Measurements from ENCODE around the gene TTYH3.
"Not testable (repeated sequence)": the region's sequence is repeated elsewhere in the genome, so short reads cannot be mapped to it uniquely, and the experiment has no call there.

TTYH3 gene

DNA sequence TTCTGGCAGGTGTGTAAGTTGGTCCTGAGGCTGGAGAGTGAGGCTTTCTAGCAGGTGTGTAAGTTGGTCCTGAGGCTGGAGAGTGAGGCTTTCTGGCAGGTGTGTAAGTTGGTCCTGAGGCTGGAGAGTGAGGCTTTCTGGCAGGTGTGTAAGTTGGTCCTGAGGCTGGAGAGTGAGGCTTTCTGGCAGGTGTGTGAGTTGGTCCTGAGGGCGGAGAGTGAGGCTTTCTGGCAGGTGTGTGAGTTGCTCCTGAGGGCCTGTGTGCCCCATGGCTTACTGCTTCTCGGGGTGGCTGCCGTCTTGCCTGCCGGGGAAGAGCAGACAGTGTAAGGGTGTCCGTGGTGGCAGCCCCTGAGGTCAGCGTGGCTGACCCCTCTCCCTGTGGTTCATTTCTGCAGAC, 22.1 kb upstream of the TTYH3 start:
- H3K4me3 ChIP-seq (ENCODE audit: low read length in 2 of 2); H2BK12ac ChIP-seq (ENCODE audit: low read length); H2BK5ac ChIP-seq (ENCODE audit: low read length); H2AFZ ChIP-seq (ENCODE audit: low read length); H3K79me1 ChIP-seq (ENCODE audit: low read depth, low read length); H3K9ac ChIP-seq (ENCODE audit: low read depth, low read length, poor library complexity); H3K4ac ChIP-seq (ENCODE audit: low read length); H3K27ac ChIP-seq (replicated peaks; ENCODE audit: low read length); H3K23ac ChIP-seq (ENCODE audit: low read depth, low read length, poor library complexity); H3K9me3 ChIP-seq (replicated peaks in 1 of 2; ENCODE audit: control insufficient read depth in 2 of 2, insufficient read depth in 1 of 2, low read depth in 1 of 2, low read length in 2 of 2); H2AK5ac ChIP-seq (ENCODE audit: low read depth, low read length); H2BK120ac ChIP-seq (ENCODE audit: low read depth, low read length); H3K14ac ChIP-seq (ENCODE audit: low read length); H3K18ac ChIP-seq (ENCODE audit: low read length); H4K8ac ChIP-seq (ENCODE audit: low read depth, low read length); H4K91ac ChIP-seq (ENCODE audit: low read depth, low read length, poor library complexity); H3K27me3 ChIP-seq (ENCODE audit: control insufficient read depth in 3 of 3, insufficient read depth in 3 of 3, low read depth in 1 of 3, low read length in 3 of 3); DNase-seq (ENCODE audit: low spot score); H2BK15ac ChIP-seq (ENCODE audit: low read length); H3K4me2 ChIP-seq (ENCODE audit: insufficient read depth, low read length, poor library complexity, severe bottlenecking); H3K36me3 ChIP-seq (replicated peaks in 1 of 2; ENCODE audit: control insufficient read depth in 2 of 2, insufficient read depth in 2 of 2, low read length in 2 of 2): not testable (repeated sequence)
- no CpG with 5 or more reads among the region's 6 CpGs for WGBS, 2 donors (ENCODE audit: extremely low coverage in 2 of 2, insufficient read length in 2 of 2, insufficient replicate concordance in 1 of 2)
- H3K4me1 ChIP-seq (ENCODE audit: control insufficient read depth in 2 of 2, insufficient read depth in 1 of 2, low read depth in 1 of 2, low read length in 2 of 2), result peaks cover 16 to 23% of the 10 kb centered on the region in 2 donors

DNA sequence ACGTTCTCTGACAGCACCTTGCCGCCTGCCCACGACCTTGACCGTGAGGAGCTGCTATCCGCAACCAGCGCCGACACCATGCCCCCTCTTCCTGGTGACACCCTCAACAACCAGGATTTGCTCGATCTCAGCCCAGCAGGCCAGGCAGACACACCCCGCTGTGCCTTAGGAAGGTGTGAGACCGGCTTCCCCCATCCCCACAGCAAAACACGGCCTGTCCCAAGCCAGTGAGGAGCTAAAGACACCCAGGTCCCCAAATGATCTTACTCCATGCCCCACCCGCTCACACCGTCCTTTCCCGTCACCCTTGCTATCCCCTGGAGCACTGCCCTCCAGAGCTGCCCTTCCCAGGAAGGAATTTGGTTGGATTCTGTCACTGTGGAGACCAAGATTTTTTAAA, 21.3 kb upstream of the TTYH3 start:
- Histone ChIP-seq H4K91ac (ENCODE audit: low read depth, low read length, poor library complexity) (no peak overlapping the region), H2BK12ac (ENCODE audit: low read length) (no peak overlapping the region), H4K8ac (ENCODE audit: low read depth, low read length) (no peak overlapping the region), H3K4me2 (ENCODE audit: insufficient read depth, low read length, poor library complexity, severe bottlenecking) (no peak overlapping the region), H2BK120ac (ENCODE audit: low read depth, low read length) (peak overlapping the region; percentile 88), H3K36me3 (replicated peaks in 1 of 2; ENCODE audit: control insufficient read depth in 2 of 2, insufficient read depth in 2 of 2, low read length in 2 of 2) (no peaks in the 10 kb centered on the region), H3K14ac (ENCODE audit: low read length) (no peak overlapping the region), H3K4me1 (ENCODE audit: control insufficient read depth in 2 of 2, insufficient read depth in 1 of 2, low read depth in 1 of 2, low read length in 2 of 2) (peaks cover 16 to 23% of the 10 kb centered on the region in 2 donors), H2BK15ac (ENCODE audit: low read length) (peak overlapping the region; percentile 78), H3K18ac (ENCODE audit: low read length) (peak overlapping the region; percentile 86), H3K9me3 (replicated peaks in 1 of 2; ENCODE audit: control insufficient read depth in 2 of 2, insufficient read depth in 1 of 2, low read depth in 1 of 2, low read length in 2 of 2) (no peaks in the 10 kb centered on the region), H2BK5ac (ENCODE audit: low read length) (peak overlapping the region; percentile 58), H3K9ac (ENCODE audit: low read depth, low read length, poor library complexity) (no peak overlapping the region), H3K27ac (replicated peaks; ENCODE audit: low read length) (no peak overlapping the region), H2AK5ac (ENCODE audit: low read depth, low read length) (peak overlapping the region; percentile 79), H3K23ac (ENCODE audit: low read depth, low read length, poor library complexity) (no peak overlapping the region), H3K79me1 (ENCODE audit: low read depth, low read length) (no peaks in the 10 kb centered on the region), H3K27me3 (ENCODE audit: control insufficient read depth in 3 of 3, insufficient read depth in 3 of 3, low read depth in 1 of 3, low read length in 3 of 3) (no peaks in the 10 kb centered on the region), H3K4me3 (ENCODE audit: low read length in 2 of 2) (no peak overlapping the region), H2AFZ (ENCODE audit: low read length) (no peak overlapping the region), H3K4ac (ENCODE audit: low read length) (no peak overlapping the region)
- DNase-seq (ENCODE audit: low spot score), result no peak
- no CpG with 5 or more reads among the region's 14 CpGs for WGBS, 2 donors (ENCODE audit: extremely low coverage in 2 of 2, insufficient read length in 2 of 2, insufficient replicate concordance in 1 of 2)

DNA sequence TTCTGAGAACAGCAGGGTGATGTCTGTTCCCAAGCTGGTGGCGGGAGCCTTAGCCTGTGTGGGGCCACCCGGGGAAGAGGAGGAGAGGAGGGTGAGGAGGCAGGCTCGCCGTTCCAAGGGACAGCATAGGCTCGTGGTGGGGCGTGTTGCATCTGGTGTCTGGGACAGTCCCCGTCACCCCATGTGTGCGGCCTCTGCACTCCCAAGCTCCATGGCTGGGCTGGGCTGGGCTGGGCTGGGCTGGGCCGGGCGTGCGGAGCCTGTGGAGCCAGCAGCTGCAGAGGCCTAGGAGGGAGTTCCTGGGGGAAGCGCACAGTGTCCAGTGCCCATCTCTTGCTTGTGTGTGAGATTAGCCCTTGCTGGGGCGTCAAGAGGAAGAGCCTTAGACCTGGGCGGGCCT, 20.9 kb upstream of the TTYH3 start:
- Histone ChIP-seq H2BK120ac (ENCODE audit: low read depth, low read length) (peak overlapping the region; percentile 88), H3K23ac (ENCODE audit: low read depth, low read length, poor library complexity) (no peak overlapping the region), H2BK12ac (ENCODE audit: low read length) (no peak overlapping the region), H2BK15ac (ENCODE audit: low read length) (peak overlapping the region; percentile 78), H4K8ac (ENCODE audit: low read depth, low read length) (no peak overlapping the region), H2AFZ (ENCODE audit: low read length) (no peak overlapping the region), H4K91ac (ENCODE audit: low read depth, low read length, poor library complexity) (no peak overlapping the region), H3K9ac (ENCODE audit: low read depth, low read length, poor library complexity) (no peak overlapping the region), H2BK5ac (ENCODE audit: low read length) (peak overlapping the region; percentile 58), H3K18ac (ENCODE audit: low read length) (peak overlapping the region; percentile 92), H3K36me3 (replicated peaks in 1 of 2; ENCODE audit: control insufficient read depth in 2 of 2, insufficient read depth in 2 of 2, low read length in 2 of 2) (no peaks in the 10 kb centered on the region), H3K27me3 (ENCODE audit: control insufficient read depth in 3 of 3, insufficient read depth in 3 of 3, low read depth in 1 of 3, low read length in 3 of 3) (no peaks in the 10 kb centered on the region), H3K4ac (ENCODE audit: low read length) (no peak overlapping the region), H3K14ac (ENCODE audit: low read length) (no peak overlapping the region), H3K4me1 (ENCODE audit: control insufficient read depth in 2 of 2, insufficient read depth in 1 of 2, low read depth in 1 of 2, low read length in 2 of 2) (peaks cover 16 to 23% of the 10 kb centered on the region in 2 donors), H3K9me3 (replicated peaks in 1 of 2; ENCODE audit: control insufficient read depth in 2 of 2, insufficient read depth in 1 of 2, low read depth in 1 of 2, low read length in 2 of 2) (no peaks in the 10 kb centered on the region), H3K4me2 (ENCODE audit: insufficient read depth, low read length, poor library complexity, severe bottlenecking) (no peak overlapping the region), H2AK5ac (ENCODE audit: low read depth, low read length) (peak overlapping the region; percentile 79), H3K4me3 (ENCODE audit: low read length in 2 of 2) (no peak overlapping the region), H3K79me1 (ENCODE audit: low read depth, low read length) (no peaks in the 10 kb centered on the region), H3K27ac (replicated peaks; ENCODE audit: low read length) (no peak overlapping the region)
- no peak for DNase-seq (ENCODE audit: low spot score)
- WGBS, 2 donors (ENCODE audit: extremely low coverage in 2 of 2, insufficient read length in 2 of 2, insufficient replicate concordance in 1 of 2), result no CpG with 5 or more reads among the region's 14 CpGs

DNA sequence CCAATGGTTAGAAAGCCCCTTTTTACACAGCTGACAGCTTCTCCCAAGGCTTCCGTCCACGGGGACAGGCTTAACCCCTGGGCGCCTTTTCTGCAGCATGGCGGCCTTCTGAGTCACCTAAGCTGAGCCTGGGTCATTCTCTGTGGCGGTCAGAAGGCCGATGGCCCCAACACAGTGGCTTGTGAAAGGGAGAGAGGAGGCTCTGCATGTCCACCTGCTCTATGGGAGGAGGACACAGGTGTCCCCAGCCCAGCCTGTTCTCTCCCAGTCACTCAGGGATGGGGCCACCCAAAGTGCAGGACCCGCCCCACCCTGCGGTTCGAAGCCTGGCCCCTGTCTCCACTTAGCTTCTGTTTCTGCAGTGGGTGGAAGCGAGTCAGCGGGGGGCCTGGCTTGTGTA, 20.4 kb upstream of the TTYH3 start:
- H3K4me1 ChIP-seq (ENCODE audit: control insufficient read depth in 2 of 2, insufficient read depth in 1 of 2, low read depth in 1 of 2, low read length in 2 of 2), result peaks cover 16 to 25% of the 10 kb centered on the region in 2 donors
- peak overlapping the region; percentile 25 for H4K8ac ChIP-seq (ENCODE audit: low read depth, low read length)
- H2BK5ac ChIP-seq (ENCODE audit: low read length), result peak overlapping the region; percentile 58
- WGBS, 2 donors (ENCODE audit: extremely low coverage in 2 of 2, insufficient read length in 2 of 2, insufficient replicate concordance in 1 of 2), result no CpG with 5 or more reads among the region's 11 CpGs
- no peaks in the 10 kb centered on the region for H3K36me3 ChIP-seq (replicated peaks in 1 of 2; ENCODE audit: control insufficient read depth in 2 of 2, insufficient read depth in 2 of 2, low read length in 2 of 2)
- DNase-seq (ENCODE audit: low spot score), result no peak
- no peak overlapping the region for H2BK120ac ChIP-seq (ENCODE audit: low read depth, low read length)
- H2AK5ac ChIP-seq (ENCODE audit: low read depth, low read length), result peak overlapping the region; percentile 79
- no peak overlapping the region for H3K14ac ChIP-seq (ENCODE audit: low read length)
- H3K27ac ChIP-seq (replicated peaks; ENCODE audit: low read length), result no peak overlapping the region
- no peak overlapping the region for H3K9ac ChIP-seq (ENCODE audit: low read depth, low read length, poor library complexity)
- no peaks in the 10 kb centered on the region for H3K79me1 ChIP-seq (ENCODE audit: low read depth, low read length)
- H3K23ac ChIP-seq (ENCODE audit: low read depth, low read length, poor library complexity), result no peak overlapping the region
- no peak overlapping the region for H3K4me2 ChIP-seq (ENCODE audit: insufficient read depth, low read length, poor library complexity, severe bottlenecking)
- H3K4ac ChIP-seq (ENCODE audit: low read length), result peak overlapping the region; percentile 29
- no peaks in the 10 kb centered on the region for H3K9me3 ChIP-seq (replicated peaks in 1 of 2; ENCODE audit: control insufficient read depth in 2 of 2, insufficient read depth in 1 of 2, low read depth in 1 of 2, low read length in 2 of 2)
- H4K91ac ChIP-seq (ENCODE audit: low read depth, low read length, poor library complexity), result no peak overlapping the region
- no peak overlapping the region for H2AFZ ChIP-seq (ENCODE audit: low read length)
- peak overlapping the region; percentile 92 for H3K18ac ChIP-seq (ENCODE audit: low read length)
- H3K4me3 ChIP-seq (ENCODE audit: low read length in 2 of 2), result no peak overlapping the region
- H2BK12ac ChIP-seq (ENCODE audit: low read length), result no peak overlapping the region
- H3K27me3 ChIP-seq (ENCODE audit: control insufficient read depth in 3 of 3, insufficient read depth in 3 of 3, low read depth in 1 of 3, low read length in 3 of 3), result no peaks in the 10 kb centered on the region
- peak overlapping the region; percentile 56 for H2BK15ac ChIP-seq (ENCODE audit: low read length)

Measured in neuronal stem cell (in vitro differentiated cells).